ENCODE data around the gene LMBR1.

- TF ChIP-seq, protein P1, sequence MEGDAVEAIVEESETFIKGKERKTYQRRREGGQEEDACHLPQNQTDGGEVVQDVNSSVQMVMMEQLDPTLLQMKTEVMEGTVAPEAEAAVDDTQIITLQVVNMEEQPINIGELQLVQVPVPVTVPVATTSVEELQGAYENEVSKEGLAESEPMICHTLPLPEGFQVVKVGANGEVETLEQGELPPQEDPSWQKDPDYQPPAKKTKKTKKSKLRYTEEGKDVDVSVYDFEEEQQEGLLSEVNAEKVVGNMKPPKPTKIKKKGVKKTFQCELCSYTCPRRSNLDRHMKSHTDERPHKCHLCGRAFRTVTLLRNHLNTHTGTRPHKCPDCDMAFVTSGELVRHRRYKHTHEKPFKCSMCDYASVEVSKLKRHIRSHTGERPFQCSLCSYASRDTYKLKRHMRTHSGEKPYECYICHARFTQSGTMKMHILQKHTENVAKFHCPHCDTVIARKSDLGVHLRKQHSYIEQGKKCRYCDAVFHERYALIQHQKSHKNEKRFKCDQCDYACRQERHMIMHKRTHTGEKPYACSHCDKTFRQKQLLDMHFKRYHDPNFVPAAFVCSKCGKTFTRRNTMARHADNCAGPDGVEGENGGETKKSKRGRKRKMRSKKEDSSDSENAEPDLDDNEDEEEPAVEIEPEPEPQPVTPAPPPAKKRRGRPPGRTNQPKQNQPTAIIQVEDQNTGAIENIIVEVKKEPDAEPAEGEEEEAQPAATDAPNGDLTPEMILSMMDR (IDR thresholded peaks at IDR 0.05), result no peak
- TF ChIP-seq EZH2 (IDR thresholded peaks at IDR 0.05; ENCODE audit: borderline replicate concordance, insufficient read depth, low read depth, low read length, poor library complexity, severe bottlenecking), result no peak
Measured at GRCh38 chr7:156684251-156684650, 208.7 kb downstream of the LMBR1 start.
